GM12873 (cell line): Measurements from ENCODE around the gene CYB5R4.

Experiments used
- CTCF ChIP-seq: IDR thresholded peaks from 2 replicates; pipeline ENCODE4 v1.5.1; 2012; ENCODE audit warnings: low read depth, mild to moderate bottlenecking, moderate library complexity, low read length, control low read depth; ENCODE audit not compliant: insufficient read depth; ENCODE audit errors: missing control alignments

Gene CYB5R4

GRCh38 chr6:83827050-83827449, 32.4 kb upstream of the CYB5R4 start:
- TF ChIP-seq CTCF, result no peak

GRCh38 chr6:83838727-83839126, 20.8 kb upstream of the CYB5R4 start:
- TF ChIP-seq CTCF, result no peak

GRCh38 chr6:83844170-83844569, 15.3 kb upstream of the CYB5R4 start:
- no peak for TF ChIP-seq CTCF

GRCh38 chr6:83846291-83846690, 13.2 kb upstream of the CYB5R4 start:
- TF ChIP-seq CTCF, result no peak

- TF ChIP-seq CTCF, result no peak
Observed at GRCh38 chr6:83847179-83847578, 12.3 kb upstream of the CYB5R4 start.

- no peak for TF ChIP-seq CTCF
Observed at GRCh38 chr6:83849127-83849526, 10.4 kb upstream of the CYB5R4 start.

- TF ChIP-seq CTCF, result no peak
Observed at GRCh38 chr6:83849610-83850009, 9.9 kb upstream of the CYB5R4 start.
